GM12892 (cell line): ENCODE measurements around the gene ITK.

Source experiments
- POLR2A ChIP-seq: IDR thresholded peaks from 2 replicates; pipeline ENCODE4 v1.6.1; 2011; ENCODE audit warnings: low read depth, low read length, control low read depth
- POLR2AphosphoS5 ChIP-seq: IDR thresholded peaks from 2 replicates; pipeline ENCODE4 v1.6.1; 2011; ENCODE audit warnings: low read depth, low read length, control low read depth

- peak; percentile 58; the same call in 1 of the 2 replicates for TF ChIP-seq POLR2A
- 0 out of 2 replicates have a peak, but pooled peaks have one; percentile 19 for TF ChIP-seq POLR2AphosphoS5
These were observed 85.2 kb downstream of the ITK start, which contains the start of gene CYFIP2 for GRCh38 chr5:157265714-157266285.
